Measurements from ENCODE around the gene BAG1.

The BAG1 gene

GRCh38 chr9:33287087-33287490 lies 22.6 kb upstream of the BAG1 start:
- H3K4me3 ChIP-seq (ENCODE audit: low read depth, low read length, poor library complexity, severe bottlenecking) = no peak overlapping the region
- no peaks in the 10 kb centered on the region for H3K9me2 ChIP-seq (ENCODE audit: low read depth, low read length)
- H3K9ac ChIP-seq (ENCODE audit: low read length) = no peak overlapping the region
- no peaks in the 10 kb centered on the region for H3K9me3 ChIP-seq (ENCODE audit: low read length)
- H3K4me1 ChIP-seq (ENCODE audit: insufficient read depth, low read length, severe bottlenecking) = peaks cover 20% of the 10 kb centered on the region
- peak; percentile 83 for TF ChIP-seq CTCF (IDR thresholded peaks at IDR 0.05; ENCODE audit: low read length)
- no peak for TF ChIP-seq EZH2 (IDR thresholded peaks at IDR 0.05; ENCODE audit: borderline replicate concordance, low read length)
- H3K27ac ChIP-seq (ENCODE audit: low read depth, low read length, poor library complexity, severe bottlenecking) = peak overlapping the region; percentile 7
- H3K27me3 ChIP-seq (ENCODE audit: insufficient read depth, low read length) = no peaks in the 10 kb centered on the region
- peaks cover 16% of the 10 kb centered on the region for H3K79me2 ChIP-seq (ENCODE audit: insufficient read depth, low read length)
- no peaks in the 10 kb centered on the region for H3F3A ChIP-seq (ENCODE audit: insufficient read depth, low read length)
- no peak overlapping the region for H3K4me2 ChIP-seq (ENCODE audit: low read length)
- no peak overlapping the region for H2AFZ ChIP-seq (ENCODE audit: low read length)
- no peaks in the 10 kb centered on the region for H4K20me1 ChIP-seq (ENCODE audit: insufficient read depth, low read length)
- peaks cover 10% of the 10 kb centered on the region; the same call in 1 of the 2 replicates for H3K36me3 ChIP-seq (ENCODE audit: insufficient read depth, low read length)

- Histone ChIP-seq H3F3A (ENCODE audit: insufficient read depth, low read length) (no peaks in the 10 kb centered on the region), H3K27me3 (ENCODE audit: insufficient read depth, low read length) (no peaks in the 10 kb centered on the region), H3K36me3 (ENCODE audit: insufficient read depth, low read length) (peaks cover 20% of the 10 kb centered on the region; the same call in 1 of the 2 replicates), H3K9me2 (ENCODE audit: low read depth, low read length) (no peaks in the 10 kb centered on the region), H3K4me3 (ENCODE audit: low read depth, low read length, poor library complexity, severe bottlenecking) (no peak overlapping the region), H3K27ac (ENCODE audit: low read depth, low read length, poor library complexity, severe bottlenecking) (no peak overlapping the region), H4K20me1 (ENCODE audit: insufficient read depth, low read length) (no peaks in the 10 kb centered on the region), H3K9ac (ENCODE audit: low read length) (no peak overlapping the region), H3K79me2 (ENCODE audit: insufficient read depth, low read length) (0 out of 2 replicates have a peak, but pooled peaks cover under 1% of the 10 kb centered on the region), H3K4me1 (ENCODE audit: insufficient read depth, low read length, severe bottlenecking) (peaks cover 9% of the 10 kb centered on the region), H2AFZ (ENCODE audit: low read length) (no peak overlapping the region), H3K9me3 (ENCODE audit: low read length) (no peaks in the 10 kb centered on the region), H3K4me2 (ENCODE audit: low read length) (no peak overlapping the region)
- TF ChIP-seq CTCF (IDR thresholded peaks at IDR 0.05; ENCODE audit: low read length) (no peak), EZH2 (IDR thresholded peaks at IDR 0.05; ENCODE audit: borderline replicate concordance, low read length) (no peak)
Measured at GRCh38 chr9:33285502-33285901, 21.0 kb upstream of the BAG1 start.

GRCh38 chr9:33277484-33277883 lies 13.0 kb upstream of the BAG1 start:
- H3K4me1 ChIP-seq (ENCODE audit: insufficient read depth, low read length, severe bottlenecking) = no peaks in the 10 kb centered on the region
- H3K79me2 ChIP-seq (ENCODE audit: insufficient read depth, low read length) = no peaks in the 10 kb centered on the region
- no peaks in the 10 kb centered on the region for H3K27me3 ChIP-seq (ENCODE audit: insufficient read depth, low read length)
- H2AFZ ChIP-seq (ENCODE audit: low read length) = no peak overlapping the region
- peaks cover 78% of the 10 kb centered on the region for H3K36me3 ChIP-seq (ENCODE audit: insufficient read depth, low read length)
- TF ChIP-seq EZH2 (IDR thresholded peaks at IDR 0.05; ENCODE audit: borderline replicate concordance, low read length) (no peak), CTCF (IDR thresholded peaks at IDR 0.05; ENCODE audit: low read length) (no peak)
- no peak overlapping the region for H3K9ac ChIP-seq (ENCODE audit: low read length)
- no peaks in the 10 kb centered on the region for H3K9me3 ChIP-seq (ENCODE audit: low read length)
- H3K27ac ChIP-seq (ENCODE audit: low read depth, low read length, poor library complexity, severe bottlenecking) = no peak overlapping the region
- H4K20me1 ChIP-seq (ENCODE audit: insufficient read depth, low read length) = no peaks in the 10 kb centered on the region
- no peak overlapping the region for H3K4me2 ChIP-seq (ENCODE audit: low read length)
- no peak overlapping the region for H3K4me3 ChIP-seq (ENCODE audit: low read depth, low read length, poor library complexity, severe bottlenecking)
- no peaks in the 10 kb centered on the region for H3F3A ChIP-seq (ENCODE audit: insufficient read depth, low read length)
- H3K9me2 ChIP-seq (ENCODE audit: low read depth, low read length) = no peaks in the 10 kb centered on the region

Data from OCI-LY1 (cell line).